Astrocyte (in vitro differentiated cells and primary cell): ENCODE measurements around the gene C1D. TPM values are rescaled to one million over a fixed set of nuclear protein-coding genes. Genes with fewer than 3 reads are reported as not detected.

ENCODE experiments used
- DNase-seq: peaks from one replicate; pipeline ENCODE4 v3.0.0-alpha.2; 2010; ENCODE audit warnings: low read depth
- FAIRE-seq: peaks from 2 replicates; lab custom pipeline; 2011; peaks lifted over from hg19 to GRCh38; lab: Jason Lieb, UNC
- H2AFZ ChIP-seq: 2 replicates; pipeline ENCODE4 v1.6.0; 2012; ENCODE audit warnings: low read depth, low read length, inconsistent platforms
- H3K27ac ChIP-seq: 2 replicates; pipeline ENCODE4 v1.5.1; 2011; ENCODE audit warnings: low read depth, low read length, inconsistent platforms
- H3K27me3 ChIP-seq: 2 replicates; pipeline ENCODE4 v1.6.0; 2011; ENCODE audit warnings: low read length, inconsistent platforms; ENCODE audit not compliant: insufficient read depth
- H3K36me3 ChIP-seq: 2 replicates; pipeline ENCODE4 v1.5.1; 2011; ENCODE audit warnings: low read length, inconsistent platforms; ENCODE audit not compliant: insufficient read depth
- H3K4me1 ChIP-seq: 2 replicates; pipeline ENCODE4 v1.5.1; 2011; ENCODE audit warnings: low read length, inconsistent platforms; ENCODE audit not compliant: insufficient read depth
- H3K4me2 ChIP-seq: 2 replicates; pipeline ENCODE4 v1.6.0; 2012; ENCODE audit warnings: low read length, inconsistent platforms
- H3K4me3 ChIP-seq: 2 replicates; pipeline ENCODE4 v1.5.1; 2011; ENCODE audit warnings: low read depth, mild to moderate bottlenecking, low read length, inconsistent platforms; ENCODE audit not compliant: insufficient read depth
- H3K79me2 ChIP-seq: 2 replicates; pipeline ENCODE4 v1.6.0; 2012; ENCODE audit warnings: mild to moderate bottlenecking, low read length, inconsistent platforms; ENCODE audit not compliant: insufficient read depth
- H3K9ac ChIP-seq: 2 replicates; pipeline ENCODE4 v1.6.0; 2012; ENCODE audit warnings: mild to moderate bottlenecking, low read length, inconsistent platforms
- H3K9me3 ChIP-seq: 2 replicates; pipeline ENCODE4 v1.5.1; 2012; ENCODE audit warnings: low read depth, mild to moderate bottlenecking, low read length, inconsistent platforms; ENCODE audit not compliant: insufficient read depth
- H4K20me1 ChIP-seq: 2 replicates; pipeline ENCODE4 v1.6.0; 2012; ENCODE audit warnings: low read length, inconsistent platforms; ENCODE audit not compliant: insufficient read depth
- H3K27ac Mint-ChIP-seq: one replicate; pipeline ENCODE4 v1.8.0; 2021; ENCODE audit warnings: mild to moderate bottlenecking, mixed read lengths; ENCODE audit not compliant: unreplicated experiment
- H3K27me3 Mint-ChIP-seq: one replicate; pipeline ENCODE4 v1.8.0; 2021; ENCODE audit warnings: low read depth, mixed read lengths; ENCODE audit not compliant: unreplicated experiment
- H3K36me3 Mint-ChIP-seq: one replicate; pipeline ENCODE4 v1.8.0; 2021; ENCODE audit warnings: low read depth, mixed read lengths; ENCODE audit not compliant: unreplicated experiment
- H3K4me1 Mint-ChIP-seq: one replicate; pipeline ENCODE4 v1.8.0; 2021; ENCODE audit warnings: low read depth, mixed read lengths; ENCODE audit not compliant: unreplicated experiment
- H3K4me3 Mint-ChIP-seq: one replicate; pipeline ENCODE4 v1.8.0; 2021; ENCODE audit warnings: mild to moderate bottlenecking, moderate library complexity, mixed read lengths; ENCODE audit not compliant: unreplicated experiment
- H3K9me3 Mint-ChIP-seq: one replicate; pipeline ENCODE4 v1.8.0; 2021; ENCODE audit warnings: mild to moderate bottlenecking, mixed read lengths; ENCODE audit not compliant: unreplicated experiment
- CTCF ChIP-seq: IDR thresholded peaks from 2 replicates; pipeline ENCODE4 v1.5.1; 2011; ENCODE audit warnings: low read depth, mild to moderate bottlenecking, inconsistent platforms, low read length, moderate library complexity; ENCODE audit not compliant: insufficient read depth
- EZH2 ChIP-seq: IDR thresholded peaks from 2 replicates; pipeline ENCODE4 v1.6.1; 2012; ENCODE audit warnings: mild to moderate bottlenecking, low read length, inconsistent platforms; ENCODE audit not compliant: insufficient read depth
- total RNA-seq: library from RNA; stranded (reverse); gene quantifications from 2 replicates; pipeline ENCODE4 v1.2.1, GENCODE V29; 2021

The C1D gene
- total RNA-seq, 1 donor from 2014 or later: 21.8 TPM

GRCh38 chr2:67993329-67993728, 69.5 kb downstream of the C1D start:
- Histone ChIP-seq H3K27me3 (no peaks in the 10 kb centered on the region), H3K27ac (no peak overlapping the region), H4K20me1 (no peaks in the 10 kb centered on the region), H3K9me3 (no peaks in the 10 kb centered on the region), H3K9ac (no peak overlapping the region), H3K36me3 (no peaks in the 10 kb centered on the region), H3K4me3 (no peak overlapping the region), H2AFZ (no peak overlapping the region), H3K4me1 (peaks cover 11% of the 10 kb centered on the region), H3K79me2 (no peaks in the 10 kb centered on the region), H3K4me2 (no peak overlapping the region)
- Mint-ChIP-seq H3K27ac (no peak overlapping the region), H3K36me3 (no peaks in the 10 kb centered on the region), H3K4me3 (no peak overlapping the region), H3K27me3 (no peaks in the 10 kb centered on the region), H3K4me1 (no peaks in the 10 kb centered on the region), H3K9me3 (no peaks in the 10 kb centered on the region)
- no peak for TF ChIP-seq CTCF
- TF ChIP-seq EZH2: no peak
- DNase-seq (no peak), FAIRE-seq (no peak)

GRCh38 chr2:67991456-67991855, 71.3 kb downstream of the C1D start:
- Histone ChIP-seq H3K27ac (no peak overlapping the region), H3K4me1 (no peaks in the 10 kb centered on the region), H3K9me3 (no peaks in the 10 kb centered on the region), H3K36me3 (no peaks in the 10 kb centered on the region), H3K27me3 (no peaks in the 10 kb centered on the region), H4K20me1 (no peaks in the 10 kb centered on the region), H3K4me3 (no peak overlapping the region), H3K79me2 (no peaks in the 10 kb centered on the region), H3K9ac (no peak overlapping the region), H3K4me2 (no peak overlapping the region), H2AFZ (no peak overlapping the region)
- no peaks in the 10 kb centered on the region for H3K4me1 Mint-ChIP-seq
- no peak overlapping the region for H3K4me3 Mint-ChIP-seq
- H3K9me3 Mint-ChIP-seq: no peaks in the 10 kb centered on the region
- H3K27me3 Mint-ChIP-seq: no peaks in the 10 kb centered on the region
- DNase-seq (no peak), FAIRE-seq (peak; percentile 34)
- TF ChIP-seq CTCF: no peak
- no peak for TF ChIP-seq EZH2
- H3K36me3 Mint-ChIP-seq: no peaks in the 10 kb centered on the region
- no peak overlapping the region for H3K27ac Mint-ChIP-seq

Other genes with a start within 250 kb of the C1D start
- 23.0 and 26.8 TPM in 2 replicates for gene PNO1, start 94.9 kb upstream of the C1D start, total RNA-seq
- 78.1 and 80.6 TPM in 2 replicates for gene PPP3R1, start 189.5 kb upstream of the C1D start, total RNA-seq